ENCODE data around the gene TMEM107. TPM values are rescaled to one million over a fixed set of nuclear protein-coding genes. Genes with fewer than 3 reads are reported as not detected.

Gene TMEM107
- total and polyA plus RNA-seq, 4 experiments from 2014 or later, result 25.0 to 43.7 (median 33.9) TPM

DNA sequence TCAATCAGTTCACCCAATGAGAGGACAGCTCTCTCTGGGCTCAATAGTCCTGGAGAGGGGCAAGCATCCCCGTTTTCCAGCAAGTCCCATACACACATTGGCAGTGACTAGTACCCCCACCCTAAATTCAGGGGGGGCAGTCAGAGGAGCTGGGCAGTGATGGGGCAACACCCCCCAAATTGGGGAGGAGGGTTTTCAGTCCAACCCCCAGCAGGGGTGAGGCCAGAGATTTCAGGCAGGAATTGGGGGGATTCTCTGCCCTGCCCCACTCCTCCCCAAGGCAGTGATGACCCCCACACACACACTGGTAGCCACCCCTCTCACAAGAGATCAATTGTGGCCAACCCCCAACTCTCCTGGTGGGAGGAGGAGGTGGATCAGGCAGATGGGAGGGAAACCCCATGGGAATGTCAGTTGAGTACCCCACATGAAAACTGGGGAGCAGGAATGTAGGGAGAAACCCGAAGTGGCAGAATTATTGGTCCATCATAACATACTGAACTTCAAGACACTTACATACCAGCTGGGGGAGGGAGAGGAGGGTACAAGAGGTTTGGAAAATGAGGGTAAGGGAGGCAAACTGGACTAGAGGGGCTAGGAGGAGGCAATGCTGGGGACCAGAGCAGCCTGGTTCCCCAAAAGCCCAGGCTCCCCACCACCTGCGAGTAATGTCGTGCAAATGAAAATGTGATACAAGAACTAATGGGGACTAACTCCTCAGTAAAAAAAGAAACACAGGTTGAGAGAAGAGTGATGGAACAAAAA, 16.5 kb downstream of the TMEM107 start:
- H3K9me3 Mint-ChIP-seq, result peaks cover 0 to 1% (median 0%) of the 10 kb centered on the region in 8 donors
- POLR2A ChIA-PET (ENCODE audit: partially characterized antibody), result interaction anchor here (1.2 to 23.4 kb wide), 9 partner anchors 8 to 88 kb away, joined by 3 to 1074 read pairs (median 47); partner anchors contain the start of genes ALOXE3, BORCS6, CTC1 and HES7
- H3K4me3 Mint-ChIP-seq, result peak overlapping the region in 7 of 8 donors; percentile 55 to 93 (median 75)
- H3K36me3 Mint-ChIP-seq, result peaks cover 24 to 51% of the 10 kb centered on the region in 2 donors
- Histone ChIP-seq H3K27me3 (ENCODE audit: insufficient read depth, low read length) (no peaks in the 10 kb centered on the region), H3K4me3 (ENCODE audit: low read length in 2 of 2) (no peak overlapping the region), H3K4me1 (ENCODE audit: insufficient read depth, low read length) (peaks cover 80% of the 10 kb centered on the region), H3K9me3 (ENCODE audit: control insufficient read depth in 1 of 2, low read length in 2 of 2) (no peaks in the 10 kb centered on the region), H3K36me3 (ENCODE audit: insufficient read depth, low read length) (peaks cover 30% of the 10 kb centered on the region), H3K27ac (ENCODE audit: low read depth, low read length) (peak overlapping the region; percentile 44)
- intact Hi-C loops (cut with micrococcal nuclease), result loop anchor here (5.0 kb wide), 1 partner anchor 88 kb away; the partner anchor contains the start of genes CTC1 and PFAS
- no peaks in the 10 kb centered on the region for H3K27me3 Mint-ChIP-seq
- CTCF ChIA-PET (ENCODE audit: partially characterized antibody), result interaction anchor here (1.0 to 7.7 kb wide), 13 partner anchors 9 to 65 kb away, joined by 3 to 93 read pairs (median 5); partner anchors contain the start of genes ALOXE3 and TMEM107
- H3K4me1 Mint-ChIP-seq, result peaks cover 45 to 63% (median 51%) of the 10 kb centered on the region in 4 donors
- peak overlapping the region in 6 of 7 donors; percentile 94 to 98 (median 96) for H3K27ac Mint-ChIP-seq
- peak in 1 of 5 donors; percentile 29 for DNase-seq

DNA sequence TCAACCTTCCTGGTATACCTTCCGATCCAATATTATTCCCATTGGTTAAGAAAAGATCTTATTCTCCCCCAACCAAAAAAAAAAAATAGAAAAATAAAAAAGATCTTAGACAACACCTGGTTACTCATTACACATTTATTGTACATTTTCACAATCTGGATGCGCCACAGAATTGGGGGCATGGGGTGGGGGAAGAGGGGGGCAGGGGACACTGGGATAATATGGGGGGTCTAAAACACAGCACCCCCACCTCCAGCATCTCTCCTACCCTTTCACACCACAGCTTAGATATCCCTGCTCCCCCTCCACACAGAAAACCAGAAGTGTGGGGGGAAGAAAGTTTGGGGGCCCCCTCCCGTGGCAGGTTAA, 17.2 kb downstream of the TMEM107 start:
- intact Hi-C loops (cut with micrococcal nuclease), result loop anchor here (5.0 kb wide), 1 partner anchor 88 kb away; the partner anchor contains the start of genes CTC1 and PFAS

DNA sequence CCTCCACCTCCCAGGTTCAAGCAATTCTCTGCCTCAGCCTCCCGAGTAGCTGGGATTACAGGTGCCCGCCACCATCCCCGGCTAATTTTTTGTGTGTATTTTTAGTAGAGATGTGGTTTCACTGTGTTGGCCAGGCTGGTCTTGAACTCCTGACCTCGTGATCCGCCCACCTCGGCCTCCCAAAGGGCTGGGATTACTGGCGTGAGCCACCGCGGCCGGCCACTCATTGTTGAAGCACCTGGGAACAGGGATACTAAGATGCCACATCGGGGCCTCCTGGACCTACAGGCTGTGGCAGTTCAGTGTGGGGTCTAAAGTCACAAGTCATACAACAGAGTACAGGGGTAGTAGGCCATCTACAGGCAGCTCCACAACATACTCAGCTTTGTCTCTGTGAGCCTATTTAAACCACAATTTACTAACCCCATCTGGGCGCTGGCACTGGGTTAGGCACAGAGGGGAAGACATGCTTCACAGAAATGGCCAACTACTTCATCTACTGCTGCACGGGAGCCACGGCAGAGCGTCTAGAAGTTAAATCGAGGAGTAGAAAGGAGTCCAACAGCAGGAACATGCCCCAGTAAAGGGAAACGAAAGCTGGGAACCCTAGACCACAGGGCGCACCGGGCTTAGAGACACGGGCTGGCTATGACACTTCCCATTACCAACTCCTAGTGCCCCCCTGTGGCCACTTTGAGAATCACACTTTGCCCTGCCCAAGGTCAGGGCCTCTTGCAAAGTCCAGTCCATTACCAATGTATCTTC, 17.7 kb downstream of the TMEM107 start:
- Mint-ChIP-seq H3K4me3 (peak overlapping the region; percentile 51 to 88 (median 77)), H3K27ac (peak overlapping the region; percentile 93 to 98 (median 97)), H3K4me1 (peaks cover 43 to 63% (median 47%) of the 10 kb centered on the region in 4 donors), H3K9me3 (peaks cover 0 to 1% (median 0%) of the 10 kb centered on the region in 8 donors), H3K27me3 (no peaks in the 10 kb centered on the region), H3K36me3 (peaks cover 28 to 52% of the 10 kb centered on the region in 2 donors)
- H3K36me3 ChIP-seq (ENCODE audit: insufficient read depth, low read length), result peaks cover 30% of the 10 kb centered on the region
- DNase-seq, result peak; percentile 82 to 91 (median 83)
- intact Hi-C loops (cut with micrococcal nuclease), result loop anchor here (1.0 to 5.0 kb wide), 3 partner anchors 15 to 142 kb away; partner anchors contain the start of genes CTC1 and PFAS
- peak overlapping the region in 1 of 2 donors; percentile 2 for H3K4me3 ChIP-seq (ENCODE audit: low read length in 2 of 2)
- peaks cover 80% of the 10 kb centered on the region for H3K4me1 ChIP-seq (ENCODE audit: insufficient read depth, low read length)
- no peaks in the 10 kb centered on the region for H3K27me3 ChIP-seq (ENCODE audit: insufficient read depth, low read length)
- ChIA-PET CTCF (ENCODE audit: partially characterized antibody) (interaction anchor here (0.9 to 7.7 kb wide), 19 partner anchors 9 to 142 kb away, joined by 3 to 93 read pairs (median 5); partner anchors contain the start of genes ALOXE3, CTC1, HES7 and SLC25A35), POLR2A (ENCODE audit: partially characterized antibody) (interaction anchor here (0.8 to 23.4 kb wide), 16 partner anchors 7 to 137 kb away, joined by 3 to 1074 read pairs (median 4); partner anchors contain the start of genes ALOXE3, AURKB, BORCS6 and CTC1)
- H3K27ac ChIP-seq (ENCODE audit: low read depth, low read length), result peak overlapping the region; percentile 69
- no peaks in the 10 kb centered on the region for H3K9me3 ChIP-seq (ENCODE audit: control insufficient read depth in 1 of 2, low read length in 2 of 2)

More for the DNA sequence above, 17.2 kb downstream of the TMEM107 start:
- no peaks in the 10 kb centered on the region for H3K27me3 Mint-ChIP-seq
- H3K27ac Mint-ChIP-seq, result peak overlapping the region; percentile 94 to 98 (median 97)
- peaks cover 26 to 55% of the 10 kb centered on the region in 2 donors for H3K36me3 Mint-ChIP-seq
- H3K4me1 ChIP-seq (ENCODE audit: insufficient read depth, low read length), result peaks cover 80% of the 10 kb centered on the region
- H3K27me3 ChIP-seq (ENCODE audit: insufficient read depth, low read length), result no peaks in the 10 kb centered on the region
- ChIA-PET POLR2A (ENCODE audit: partially characterized antibody) (interaction anchor here (0.8 to 23.4 kb wide), 14 partner anchors 8 to 136 kb away, joined by 3 to 1074 read pairs (median 6); partner anchors contain the start of genes ALOXE3, BORCS6, CTC1 and HES7), CTCF (ENCODE audit: partially characterized antibody) (interaction anchor here (0.9 to 7.7 kb wide), 19 partner anchors 8 to 142 kb away, joined by 3 to 93 read pairs (median 5); partner anchors contain the start of genes ALOXE3, CTC1, HES7 and SLC25A35)
- peak overlapping the region; percentile 51 to 88 (median 77) for H3K4me3 Mint-ChIP-seq
- peaks cover 45 to 63% (median 49%) of the 10 kb centered on the region in 4 donors for H3K4me1 Mint-ChIP-seq
- peaks cover 0 to 1% (median 0%) of the 10 kb centered on the region in 8 donors for H3K9me3 Mint-ChIP-seq
- H3K4me3 ChIP-seq (ENCODE audit: low read length in 2 of 2), result no peak overlapping the region
- H3K36me3 ChIP-seq (ENCODE audit: insufficient read depth, low read length), result peaks cover 30% of the 10 kb centered on the region
- no peaks in the 10 kb centered on the region for H3K9me3 ChIP-seq (ENCODE audit: control insufficient read depth in 1 of 2, low read length in 2 of 2)
- DNase-seq, result no peak
- H3K27ac ChIP-seq (ENCODE audit: low read depth, low read length), result peak overlapping the region; percentile 69

DNA sequence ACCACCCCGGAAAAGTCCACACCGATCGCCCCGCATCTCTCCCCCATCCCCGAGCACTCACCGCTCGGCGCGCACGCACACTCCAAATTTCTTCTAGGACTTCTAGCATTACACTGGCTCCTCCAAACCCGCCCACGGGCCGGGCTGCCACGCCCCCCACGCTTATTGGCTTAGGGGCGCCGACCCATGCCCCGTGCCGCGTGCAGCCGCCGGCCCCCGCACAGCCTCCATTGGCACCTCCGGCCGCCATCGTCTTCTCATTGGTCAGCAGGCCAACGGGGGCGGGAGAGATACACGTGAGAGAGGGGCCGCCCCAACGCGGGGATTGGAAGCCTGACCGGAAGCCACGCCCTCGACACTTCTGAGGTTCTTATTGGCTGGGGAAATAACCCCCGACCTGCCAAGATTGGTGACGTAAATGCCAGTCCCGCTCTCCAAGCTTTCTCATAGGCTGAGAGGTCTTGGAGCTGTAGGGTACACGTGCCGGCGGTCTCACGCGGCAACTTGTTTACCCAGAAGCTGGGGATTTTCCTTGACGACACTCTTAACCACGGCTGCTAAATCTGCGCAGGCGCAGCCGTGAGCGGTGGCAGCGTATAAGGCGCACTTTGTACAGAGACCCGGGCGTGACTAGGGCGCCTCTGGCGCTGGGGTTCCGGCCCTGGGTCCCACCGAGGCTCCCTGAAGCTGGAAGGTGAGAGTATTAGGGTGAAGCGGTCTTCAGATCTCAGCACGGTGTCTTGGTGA, 19.8 kb downstream of the TMEM107 start:
- no peaks in the 10 kb centered on the region for H3K27me3 Mint-ChIP-seq
- intact Hi-C loops (cut with micrococcal nuclease), result loop anchor here (1.0 to 5.0 kb wide), 6 partner anchors 17 to 91 kb away; partner anchors contain the start of genes CTC1, PFAS and TMEM107
- H3K27ac ChIP-seq (ENCODE audit: low read depth, low read length), result peak overlapping the region; percentile 100
- no peaks in the 10 kb centered on the region for H3K27me3 ChIP-seq (ENCODE audit: insufficient read depth, low read length)
- peak; percentile 100 for DNase-seq
- ChIA-PET POLR2A (ENCODE audit: partially characterized antibody) (interaction anchor here (0.6 to 23.4 kb wide), 34 partner anchors 7 to 1121 kb away, joined by 3 to 1074 read pairs (median 4); partner anchors contain the start of genes ALOXE3, AURKB, BORCS6 and CNTROB), CTCF (ENCODE audit: partially characterized antibody) (interaction anchor here (0.6 to 7.7 kb wide), 19 partner anchors 12 to 470 kb away, joined by 3 to 93 read pairs (median 4); partner anchors contain the start of genes ALOXE3, BORCS6 and CTC1)
- peaks cover 24 to 60% of the 10 kb centered on the region in 2 donors for H3K36me3 Mint-ChIP-seq
- no peak overlapping the region for H3K27ac Mint-ChIP-seq
- H3K4me3 ChIP-seq (ENCODE audit: low read length in 2 of 2), result peak overlapping the region; percentile 90
- H3K4me3 Mint-ChIP-seq, result no peak overlapping the region
- peaks cover 25% of the 10 kb centered on the region for H3K36me3 ChIP-seq (ENCODE audit: insufficient read depth, low read length)
- H3K4me1 Mint-ChIP-seq, result peaks cover 38 to 71% (median 55%) of the 10 kb centered on the region in 4 donors
- H3K9me3 Mint-ChIP-seq, result peaks cover 0 to 7% (median 0%) of the 10 kb centered on the region in 8 donors
- peaks cover 85% of the 10 kb centered on the region for H3K4me1 ChIP-seq (ENCODE audit: insufficient read depth, low read length)
- no peaks in the 10 kb centered on the region for H3K9me3 ChIP-seq (ENCODE audit: control insufficient read depth in 1 of 2, low read length in 2 of 2)

DNA sequence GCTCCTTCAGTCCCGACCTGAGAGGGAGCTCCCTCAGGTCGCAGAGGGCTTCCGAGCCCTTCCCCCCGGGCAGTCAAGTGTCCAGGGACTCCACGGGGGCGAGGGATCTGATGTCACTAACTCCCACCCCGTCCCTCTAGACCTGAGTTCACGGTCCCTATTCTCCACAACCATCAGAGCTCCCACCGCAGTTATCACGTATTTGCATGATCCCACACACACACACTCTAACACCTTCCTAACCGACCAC, 20.3 kb downstream of the TMEM107 start:
- H3K9me3 ChIP-seq (ENCODE audit: control insufficient read depth in 1 of 2, low read length in 2 of 2), result no peaks in the 10 kb centered on the region
- Mint-ChIP-seq H3K4me3 (no peak overlapping the region), H3K27ac (no peak overlapping the region), H3K27me3 (no peaks in the 10 kb centered on the region), H3K36me3 (peaks cover 19 to 56% of the 10 kb centered on the region in 2 donors), H3K9me3 (peaks cover 0 to 9% (median 0%) of the 10 kb centered on the region in 8 donors), H3K4me1 (peaks cover 36 to 71% (median 51%) of the 10 kb centered on the region in 4 donors)
- no peaks in the 10 kb centered on the region for H3K27me3 ChIP-seq (ENCODE audit: insufficient read depth, low read length)
- H3K4me1 ChIP-seq (ENCODE audit: insufficient read depth, low read length), result peaks cover 81% of the 10 kb centered on the region
- H3K27ac ChIP-seq (ENCODE audit: low read depth, low read length), result peak overlapping the region; percentile 100
- intact Hi-C loops (cut with micrococcal nuclease), result loop anchor here (1.0 to 5.0 kb wide), 6 partner anchors 17 to 91 kb away; partner anchors contain the start of genes CTC1, PFAS and TMEM107
- DNase-seq, result no peak
- H3K4me3 ChIP-seq (ENCODE audit: low read length in 2 of 2), result peak overlapping the region; percentile 90
- H3K36me3 ChIP-seq (ENCODE audit: insufficient read depth, low read length), result peaks cover 20% of the 10 kb centered on the region
- CTCF ChIA-PET (ENCODE audit: partially characterized antibody), result interaction anchor here (0.6 to 7.7 kb wide), 14 partner anchors 12 to 470 kb away, joined by 3 to 93 read pairs (median 4); partner anchors contain the start of gene ALOXE3
- POLR2A ChIA-PET (ENCODE audit: partially characterized antibody), result interaction anchor here (0.7 to 23.4 kb wide), 24 partner anchors 7 to 1120 kb away, joined by 3 to 1074 read pairs (median 8); partner anchors contain the start of genes ALOXE3, AURKB, BORCS6 and CNTROB
